Endothelial cell of umbilical vein (primary cell): Measurements from ENCODE around the gene MDH2.

ENCODE experiments used
- EZH2 ChIP-seq: IDR thresholded peaks from 2 replicates; pipeline ENCODE4 v1.6.1; 2012; ENCODE audit warnings: borderline replicate concordance, low read depth, mild to moderate bottlenecking, moderate library complexity, low read length, inconsistent platforms; ENCODE audit not compliant: severe bottlenecking
- JUN ChIP-seq: IDR thresholded peaks from 2 replicates; pipeline ENCODE4 v1.6.1; 2011; ENCODE audit warnings: borderline replicate concordance, low read depth; ENCODE audit not compliant: insufficient read length, insufficient read depth
- POLR2A ChIP-seq: IDR thresholded peaks from 2 replicates; pipeline ENCODE4 v1.6.1; 2012; ENCODE audit warnings: low read depth, mild to moderate bottlenecking, control low read depth, low read length
- TF ChIP-seq, protein P1 (sequence below): IDR thresholded peaks from 2 replicates; pipeline ENCODE4 v1.6.1; 2011; ENCODE audit not compliant: insufficient read depth, insufficient read length
- TF ChIP-seq, protein P2 (sequence below), 2 donors: IDR thresholded peaks; 1 replicate in 1 of 2; 2 replicates in 1 of 2; pipeline ENCODE4 v1.5.1; 2011; ENCODE audit warnings: low read length in 2 of 2, mild to moderate bottlenecking in 2 of 2, moderate library complexity in 2 of 2, control low read depth in 1 of 2, inconsistent platforms in 1 of 2, low read depth in 1 of 2; ENCODE audit not compliant: insufficient read depth in 1 of 2; ENCODE audit errors: extremely low read depth in 1 of 2

GRCh38 chr7:76095908-76096307 lies 48.0 kb downstream of the MDH2 start:
- no peak for TF ChIP-seq EZH2
- TF ChIP-seq JUN = no peak
- TF ChIP-seq, protein P1, sequence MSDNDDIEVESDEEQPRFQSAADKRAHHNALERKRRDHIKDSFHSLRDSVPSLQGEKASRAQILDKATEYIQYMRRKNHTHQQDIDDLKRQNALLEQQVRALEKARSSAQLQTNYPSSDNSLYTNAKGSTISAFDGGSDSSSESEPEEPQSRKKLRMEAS = no peak
- TF ChIP-seq POLR2A = no peak
- TF ChIP-seq, protein P2, sequence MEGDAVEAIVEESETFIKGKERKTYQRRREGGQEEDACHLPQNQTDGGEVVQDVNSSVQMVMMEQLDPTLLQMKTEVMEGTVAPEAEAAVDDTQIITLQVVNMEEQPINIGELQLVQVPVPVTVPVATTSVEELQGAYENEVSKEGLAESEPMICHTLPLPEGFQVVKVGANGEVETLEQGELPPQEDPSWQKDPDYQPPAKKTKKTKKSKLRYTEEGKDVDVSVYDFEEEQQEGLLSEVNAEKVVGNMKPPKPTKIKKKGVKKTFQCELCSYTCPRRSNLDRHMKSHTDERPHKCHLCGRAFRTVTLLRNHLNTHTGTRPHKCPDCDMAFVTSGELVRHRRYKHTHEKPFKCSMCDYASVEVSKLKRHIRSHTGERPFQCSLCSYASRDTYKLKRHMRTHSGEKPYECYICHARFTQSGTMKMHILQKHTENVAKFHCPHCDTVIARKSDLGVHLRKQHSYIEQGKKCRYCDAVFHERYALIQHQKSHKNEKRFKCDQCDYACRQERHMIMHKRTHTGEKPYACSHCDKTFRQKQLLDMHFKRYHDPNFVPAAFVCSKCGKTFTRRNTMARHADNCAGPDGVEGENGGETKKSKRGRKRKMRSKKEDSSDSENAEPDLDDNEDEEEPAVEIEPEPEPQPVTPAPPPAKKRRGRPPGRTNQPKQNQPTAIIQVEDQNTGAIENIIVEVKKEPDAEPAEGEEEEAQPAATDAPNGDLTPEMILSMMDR (IDR thresholded peaks at IDR 0.05; ENCODE audit: extremely low read depth in 1 of 2, insufficient read depth in 1 of 2, low read depth in 1 of 2, low read length in 2 of 2) = no peak
